HG02943 (cell line): Measurements from ENCODE around the gene RPL18.

Experiments
- ATAC-seq: cut with Tn5 transposase; IDR thresholded peaks from one replicate; pipeline ENCODE4 v1.9.1; 2021; ENCODE audit warnings: mild to moderate bottlenecking, low read depth, moderate library complexity; ENCODE audit not compliant: unreplicated experiment

The RPL18 gene

DNA sequence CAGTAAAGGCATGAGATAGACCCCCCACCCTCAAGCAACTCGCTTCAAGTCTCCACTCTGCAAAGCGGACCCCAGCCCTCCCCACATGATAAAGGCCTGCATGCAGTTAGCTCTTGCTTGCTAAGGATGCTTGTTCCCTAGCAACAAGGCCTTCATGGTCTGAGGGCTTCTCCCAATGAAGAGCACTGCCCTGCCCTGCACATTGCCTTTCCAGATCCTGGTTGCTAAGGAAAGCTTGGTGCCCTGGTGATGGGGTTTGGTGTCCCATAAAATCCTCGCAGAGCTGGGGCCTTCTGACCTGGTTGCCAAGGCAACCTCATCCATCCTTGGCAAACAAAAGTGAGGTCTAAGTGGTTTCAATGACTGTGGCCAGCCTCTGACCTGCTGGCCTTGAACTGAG is 12.2 kb upstream of the RPL18 start:
- ATAC-seq: no peak

DNA sequence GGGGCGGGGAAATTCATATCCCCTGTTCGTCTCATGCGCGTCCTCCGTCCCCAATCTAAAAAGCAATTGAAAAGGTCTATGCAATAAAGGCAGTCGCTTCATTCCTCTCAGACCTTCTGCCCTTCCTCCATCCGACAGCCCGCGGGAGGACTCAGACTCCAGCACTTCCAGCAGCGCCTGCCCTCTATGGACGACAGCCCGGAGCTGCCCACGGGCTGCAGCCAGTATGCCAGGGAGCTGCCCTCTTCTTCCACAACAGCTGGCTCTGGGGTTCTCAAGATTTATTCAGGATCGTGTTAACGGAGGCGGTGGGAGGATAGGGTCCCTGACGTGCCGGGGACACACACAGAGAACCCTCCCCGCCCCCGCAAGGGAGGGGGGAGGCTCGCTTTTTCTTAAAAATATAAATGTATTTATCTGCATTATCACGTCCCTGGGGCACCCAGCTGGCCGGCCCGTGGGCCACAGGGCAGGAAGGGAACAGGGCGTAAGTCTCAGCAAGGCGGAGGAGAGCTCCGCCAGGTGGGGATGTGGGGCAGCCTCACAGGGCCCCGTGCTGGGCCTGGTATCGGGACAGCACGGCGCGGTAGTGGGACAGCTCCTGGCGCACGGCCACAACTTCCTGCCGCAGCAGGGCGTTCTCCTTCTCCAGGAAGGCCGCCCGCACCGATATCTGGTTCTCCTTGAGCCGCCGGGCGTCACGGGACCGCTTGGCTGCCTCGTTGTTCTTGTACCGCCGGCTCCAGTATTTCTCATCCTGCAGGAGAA is 11.5 kb upstream of the RPL18 start:
- no peak for ATAC-seq

DNA sequence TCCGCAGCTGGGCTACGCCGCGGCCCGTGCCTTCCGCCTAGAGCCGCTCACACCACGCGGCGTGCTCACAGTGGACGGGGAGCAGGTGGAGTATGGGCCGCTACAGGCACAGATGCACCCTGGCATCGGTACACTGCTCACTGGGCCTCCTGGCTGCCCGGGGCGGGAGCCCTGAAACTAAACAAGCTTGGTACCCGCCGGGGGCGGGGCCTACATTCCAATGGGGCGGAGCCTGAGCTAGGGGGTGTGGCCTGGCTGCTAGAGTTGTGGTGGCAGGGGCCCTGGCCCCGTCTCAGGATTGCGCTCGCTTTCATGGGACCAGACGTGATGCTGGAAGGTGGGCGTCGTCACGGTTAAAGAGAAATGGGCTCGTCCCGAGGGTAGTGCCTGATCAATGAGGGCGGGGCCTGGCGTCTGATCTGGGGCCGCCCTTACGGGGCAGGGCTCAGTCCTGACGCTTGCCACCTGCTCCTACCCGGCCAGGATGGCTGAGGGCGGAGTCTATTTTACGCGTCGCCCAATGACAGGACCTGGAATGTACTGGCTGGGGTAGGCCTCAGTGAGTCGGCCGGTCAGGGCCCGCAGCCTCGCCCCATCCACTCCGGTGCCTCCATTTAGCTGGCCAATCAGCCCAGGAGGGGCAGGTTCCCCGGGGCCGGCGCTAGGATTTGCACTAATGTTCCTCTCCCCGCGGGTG is 10.8 kb upstream of the RPL18 start:
- no peak for ATAC-seq

DNA sequence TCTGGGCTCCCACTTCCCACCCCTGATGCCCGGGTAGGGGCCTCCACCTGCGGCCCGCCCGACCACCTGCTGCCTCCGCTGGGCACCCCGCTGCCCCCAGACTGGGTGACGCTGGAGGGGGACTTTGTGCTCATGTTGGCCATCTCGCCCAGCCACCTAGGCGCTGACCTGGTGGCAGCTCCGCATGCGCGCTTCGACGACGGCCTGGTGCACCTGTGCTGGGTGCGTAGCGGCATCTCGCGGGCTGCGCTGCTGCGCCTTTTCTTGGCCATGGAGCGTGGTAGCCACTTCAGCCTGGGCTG is 10.3 kb upstream of the RPL18 start:
- no peak for ATAC-seq

DNA sequence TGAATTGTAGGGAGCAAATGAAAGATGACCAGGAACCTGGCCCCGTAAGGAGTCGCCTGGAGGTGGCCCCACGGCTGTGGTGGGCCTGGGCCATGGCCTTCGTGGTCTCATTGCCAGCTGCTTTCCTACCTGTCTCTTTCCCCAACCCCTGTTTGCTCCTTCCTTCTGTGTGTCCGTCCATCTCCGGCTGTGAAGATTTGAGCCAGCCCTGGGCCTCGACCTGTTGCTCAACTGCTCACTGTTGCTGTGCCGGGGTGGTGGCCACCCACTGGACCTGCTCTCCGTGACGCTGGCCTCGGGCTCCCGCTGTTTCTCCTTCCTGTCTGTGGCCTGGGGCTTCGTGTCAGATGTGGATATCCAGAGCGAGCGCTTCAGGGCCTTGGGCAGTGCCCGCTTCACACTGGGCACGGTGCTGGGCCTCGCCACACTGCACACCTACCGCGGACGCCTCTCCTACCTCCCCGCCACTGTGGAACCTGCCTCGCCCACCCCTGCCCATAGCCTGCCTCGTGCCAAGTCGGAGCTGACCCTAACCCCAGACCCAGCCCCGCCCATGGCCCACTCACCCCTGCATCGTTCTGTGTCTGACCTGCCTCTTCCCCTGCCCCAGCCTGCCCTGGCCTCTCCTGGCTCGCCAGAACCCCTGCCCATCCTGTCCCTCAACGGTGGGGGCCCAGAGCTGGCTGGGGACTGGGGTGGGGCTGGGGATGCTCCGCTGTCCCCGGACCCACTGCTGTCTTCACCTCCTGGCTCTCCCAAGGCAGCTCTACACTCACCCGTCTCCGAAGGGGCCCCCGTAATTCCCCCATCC is 9.7 kb upstream of the RPL18 start:
- no peak for ATAC-seq

DNA sequence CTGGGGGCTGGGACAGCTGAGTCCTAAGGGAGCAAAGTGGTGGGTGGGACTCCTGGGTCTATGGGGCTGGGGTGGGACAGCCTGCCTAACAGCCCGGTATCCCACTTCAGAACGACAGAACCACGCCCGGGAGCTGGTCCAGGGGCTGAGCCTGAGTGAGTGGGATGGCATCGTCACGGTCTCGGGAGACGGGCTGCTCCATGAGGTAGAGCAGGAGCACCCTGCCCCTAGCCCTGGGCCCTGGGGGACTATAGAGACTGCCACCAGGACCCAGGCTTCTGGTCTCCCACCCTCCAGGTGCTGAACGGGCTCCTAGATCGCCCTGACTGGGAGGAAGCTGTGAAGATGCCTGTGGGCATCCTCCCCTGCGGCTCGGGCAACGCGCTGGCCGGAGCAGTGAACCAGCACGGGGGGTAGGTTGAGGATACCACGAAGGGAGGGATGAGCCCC is 8.9 kb upstream of the RPL18 start:
- no peak for ATAC-seq

DNA sequence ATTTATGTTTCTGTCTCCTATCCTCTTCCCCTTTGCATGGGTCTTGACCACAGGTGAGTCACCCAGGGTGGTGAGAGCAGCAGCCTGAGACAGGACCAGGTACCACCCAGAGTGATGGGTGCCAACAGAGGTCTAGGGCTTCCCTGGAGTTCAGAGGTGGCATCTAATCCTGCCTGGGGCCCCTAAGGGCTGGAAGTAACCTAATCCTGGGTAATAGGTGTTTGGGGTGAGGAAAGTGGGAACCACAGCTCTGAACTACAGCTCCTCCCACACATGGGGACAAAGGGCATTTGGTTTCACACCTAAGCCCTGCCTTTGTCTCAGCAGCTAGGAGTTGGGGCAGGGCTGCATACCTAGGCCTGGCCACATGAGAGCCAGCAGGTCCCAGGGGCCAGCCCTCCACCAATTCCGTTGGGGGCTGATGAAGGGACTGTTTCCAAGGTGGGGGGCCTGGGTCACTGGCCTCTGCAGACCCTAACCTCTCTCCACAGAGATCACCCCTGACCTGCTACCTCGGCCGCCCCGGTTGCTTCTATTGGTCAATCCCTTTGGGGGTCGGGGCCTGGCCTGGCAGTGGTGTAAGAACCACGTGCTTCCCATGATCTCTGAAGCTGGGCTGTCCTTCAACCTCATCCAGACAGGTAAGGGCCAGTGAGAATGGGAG is 8.4 kb upstream of the RPL18 start:
- no peak for ATAC-seq

DNA sequence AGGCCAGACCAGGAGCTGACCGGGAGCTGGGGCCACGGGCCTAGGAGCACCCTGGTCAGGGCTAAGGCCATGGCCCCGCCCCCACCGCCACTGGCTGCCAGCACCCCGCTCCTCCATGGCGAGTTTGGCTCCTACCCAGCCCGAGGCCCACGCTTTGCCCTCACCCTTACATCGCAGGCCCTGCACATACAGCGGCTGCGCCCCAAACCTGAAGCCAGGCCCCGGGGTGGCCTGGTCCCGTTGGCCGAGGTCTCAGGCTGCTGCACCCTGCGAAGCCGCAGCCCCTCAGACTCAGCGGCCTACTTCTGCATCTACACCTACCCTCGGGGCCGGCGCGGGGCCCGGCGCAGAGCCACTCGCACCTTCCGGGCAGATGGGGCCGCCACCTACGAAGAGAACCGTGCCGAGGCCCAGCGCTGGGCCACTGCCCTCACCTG is 6.9 kb upstream of the RPL18 start:
- no peak for ATAC-seq

DNA sequence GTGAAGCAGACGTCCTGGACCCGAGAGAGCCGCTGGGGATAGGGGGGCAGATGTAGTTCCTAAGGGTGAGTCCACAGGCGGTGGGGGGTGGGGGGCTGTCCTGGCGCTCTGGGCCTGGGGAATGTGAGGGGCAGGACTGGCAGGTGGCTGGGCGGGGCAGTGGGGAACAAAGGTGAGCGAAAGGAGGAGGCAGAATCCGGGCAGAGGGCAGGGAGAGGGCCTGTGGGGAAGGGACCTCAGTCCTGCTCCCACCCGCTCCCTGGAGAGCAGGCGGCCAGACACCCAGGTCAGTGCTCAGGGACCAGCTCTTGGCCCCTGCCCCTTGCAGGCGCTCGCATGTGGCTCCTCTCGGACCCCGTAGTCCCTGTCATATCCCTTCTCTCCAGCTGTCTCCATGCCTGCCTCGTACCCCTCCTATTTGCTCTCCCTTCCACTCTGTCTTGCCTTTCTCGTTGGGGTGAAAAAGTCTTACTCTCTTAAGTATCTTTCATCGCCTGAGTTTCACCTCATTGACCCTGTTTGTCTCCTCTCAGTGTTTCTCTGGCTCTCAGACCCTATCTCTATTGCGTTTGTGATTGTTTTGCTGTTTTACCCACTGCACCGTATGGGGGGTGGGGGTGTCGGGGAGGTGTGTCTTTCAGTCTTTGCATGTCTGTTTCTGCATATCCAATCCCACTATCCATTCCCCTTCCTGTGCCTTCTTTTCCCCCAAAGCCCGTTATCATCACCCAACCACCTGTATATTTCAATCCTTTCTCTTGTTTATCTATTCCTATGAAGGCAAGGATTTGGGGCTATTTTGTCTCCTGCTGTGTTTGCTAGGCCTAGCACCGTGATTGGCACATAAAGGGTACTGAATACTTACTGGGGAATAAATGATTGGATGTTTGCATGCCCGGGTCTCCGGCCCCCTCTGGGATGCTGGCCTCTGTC is 6.1 kb upstream of the RPL18 start:
- no peak for ATAC-seq

DNA sequence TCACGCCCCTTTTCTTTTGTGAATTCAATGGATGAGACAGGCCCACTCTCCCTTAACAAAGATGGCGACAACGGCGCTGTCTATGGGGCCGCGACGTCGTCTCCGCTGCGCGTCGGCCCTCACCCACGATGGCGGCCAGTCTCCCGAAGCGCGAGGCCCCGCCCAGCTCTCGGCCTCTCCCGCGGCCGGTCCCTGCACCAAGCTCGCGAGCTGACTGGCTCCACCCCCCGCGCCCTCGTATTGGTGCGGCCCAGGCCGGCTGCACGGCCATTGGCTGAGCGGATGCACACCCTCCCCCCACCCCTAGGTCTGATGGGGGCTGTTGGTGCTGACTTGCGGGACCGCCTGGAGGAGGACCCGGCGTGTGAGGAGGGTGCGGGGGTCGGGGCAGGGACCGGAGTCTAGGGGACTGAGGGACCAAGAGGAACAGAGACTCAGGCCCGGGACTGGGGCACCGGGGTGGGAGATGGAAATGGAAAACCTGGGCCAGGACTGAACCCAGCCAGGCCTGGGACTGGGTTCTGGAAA is 5.2 kb upstream of the RPL18 start:
- ATAC-seq: peak; percentile 51

DNA sequence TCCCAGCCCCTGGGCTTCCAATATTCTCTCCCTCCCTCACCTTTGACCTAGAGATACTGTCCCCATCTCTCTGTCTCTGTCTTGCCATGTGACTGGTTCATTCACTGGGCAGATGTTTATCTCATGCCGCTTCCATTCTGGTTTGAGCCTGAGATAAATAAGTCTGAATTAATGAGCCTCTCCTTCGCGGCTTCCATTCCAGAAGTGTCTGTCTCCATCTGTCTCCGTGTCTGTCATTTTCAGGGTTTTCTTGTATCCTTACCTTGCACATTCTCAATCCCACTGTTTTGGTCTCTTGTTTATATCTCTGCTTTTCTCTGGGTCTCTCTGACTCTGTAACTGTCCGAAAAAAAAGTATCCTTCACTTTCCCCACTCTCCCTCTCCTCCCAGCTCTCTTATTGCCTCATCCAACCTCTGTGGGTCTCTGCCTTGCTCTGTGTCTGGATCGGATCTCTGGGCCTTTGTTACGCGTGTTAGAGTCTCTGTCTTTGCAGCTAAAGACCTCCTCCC is 4.6 kb upstream of the RPL18 start:
- no peak for ATAC-seq

DNA sequence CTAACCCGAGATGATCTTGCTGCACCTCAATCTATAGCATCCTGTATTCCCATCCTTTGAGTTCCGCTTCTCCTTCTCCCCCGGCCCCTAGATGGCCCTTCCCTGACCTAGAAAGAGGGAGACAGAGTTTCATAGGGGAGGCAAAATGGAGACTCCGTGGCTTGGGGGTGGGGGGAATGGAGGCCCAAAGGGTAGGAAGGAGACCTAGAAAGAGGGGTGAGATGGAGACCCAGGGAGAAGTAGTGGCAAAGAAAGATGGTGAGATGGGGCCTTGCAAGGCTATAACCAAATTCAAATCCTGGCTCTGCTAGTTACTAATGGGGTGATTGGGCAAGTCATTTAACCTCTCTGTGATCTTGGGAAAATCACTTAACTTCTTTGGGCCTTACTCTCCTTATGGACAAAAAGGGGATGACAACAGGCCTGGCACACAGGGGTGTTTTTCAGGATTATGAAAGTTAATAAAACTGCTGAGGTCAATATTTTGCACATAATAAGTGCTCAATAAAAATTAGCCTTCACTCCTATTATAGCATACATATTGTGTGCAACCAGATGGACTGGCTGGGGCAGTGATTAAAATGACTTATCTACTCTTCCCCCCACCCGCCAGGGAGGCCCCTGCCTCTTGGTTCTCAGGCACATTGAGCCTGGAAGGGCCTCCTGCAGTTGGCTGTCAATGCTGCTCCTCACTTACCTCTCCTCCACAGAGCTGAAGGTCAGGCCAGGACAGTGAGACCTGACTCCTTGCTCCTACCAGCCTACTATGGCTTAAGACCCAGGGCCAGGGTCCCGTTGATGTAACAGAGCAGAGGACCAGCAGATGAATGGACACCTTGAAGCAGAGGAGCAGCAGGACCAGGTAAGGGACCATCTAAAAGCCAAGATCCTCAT is 961 bp upstream of the RPL18 start:
- no peak for ATAC-seq

DNA sequence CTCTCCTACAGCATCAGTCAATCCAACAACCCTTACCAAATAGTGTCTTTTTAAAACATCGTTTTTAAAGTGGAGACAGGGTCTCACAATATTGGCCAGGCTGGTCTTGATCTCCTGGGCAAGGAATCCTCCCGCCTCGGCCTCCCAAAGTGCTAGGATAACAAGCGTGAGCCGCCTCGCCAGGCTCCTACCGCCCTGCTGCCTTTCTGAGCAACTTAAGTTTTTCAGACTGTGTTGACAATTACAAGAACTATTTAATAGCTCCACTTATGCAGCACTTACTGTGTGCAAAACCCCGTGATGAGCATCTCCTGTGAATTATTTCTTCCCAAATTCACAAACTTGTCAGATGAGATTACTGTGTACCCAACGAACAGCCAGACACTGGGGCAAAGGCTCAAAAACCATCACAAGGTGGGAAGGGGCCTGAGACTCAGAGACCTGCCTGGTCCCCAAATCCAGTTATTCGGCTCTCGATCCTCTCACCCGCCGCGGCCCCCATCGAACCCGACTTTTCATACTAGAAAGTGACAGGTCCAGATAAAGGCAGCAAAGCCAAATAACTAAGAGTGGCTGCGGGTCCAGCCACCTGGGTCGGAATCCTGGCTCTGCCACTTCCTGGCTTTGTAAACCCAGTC is 581 bp downstream of the RPL18 start:
- no peak for ATAC-seq

DNA sequence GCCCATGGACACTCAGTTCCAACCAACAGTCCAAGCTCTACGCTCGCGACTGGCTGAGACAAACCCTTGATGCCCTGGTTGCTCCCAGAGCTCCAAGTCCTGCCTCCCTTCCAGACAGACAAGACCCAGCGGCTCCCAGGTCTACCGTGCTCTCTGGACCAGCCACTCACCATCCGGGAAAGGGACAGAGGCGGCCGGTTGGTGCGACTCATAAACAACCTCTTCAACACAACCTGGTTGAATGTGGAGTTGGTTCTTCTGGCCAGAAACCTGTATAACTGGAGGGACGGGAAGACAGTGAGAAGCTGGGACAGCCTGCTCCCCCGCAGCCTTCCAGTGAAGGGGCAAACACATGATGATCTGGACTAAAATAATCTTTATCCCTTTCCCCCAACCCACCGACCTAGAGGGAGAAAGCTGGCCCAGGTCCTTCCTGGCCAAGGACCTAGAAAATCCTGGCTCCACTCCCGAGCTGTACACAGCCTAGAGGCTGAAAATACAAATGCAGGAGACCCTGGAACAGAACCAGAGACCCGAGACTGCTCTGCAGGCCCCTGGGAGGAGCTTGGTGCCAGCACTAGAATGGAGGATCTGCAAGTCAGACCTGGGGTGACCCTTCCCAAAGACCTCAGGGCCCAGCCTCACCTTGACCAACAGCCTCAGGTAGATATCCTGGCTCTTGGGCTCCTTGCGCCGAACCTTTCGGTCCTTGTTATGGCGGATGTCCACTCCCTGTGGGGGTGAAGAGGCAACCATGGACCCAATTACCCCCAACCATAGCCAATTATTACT is 1.6 kb downstream of the RPL18 start:
- no peak for ATAC-seq

DNA sequence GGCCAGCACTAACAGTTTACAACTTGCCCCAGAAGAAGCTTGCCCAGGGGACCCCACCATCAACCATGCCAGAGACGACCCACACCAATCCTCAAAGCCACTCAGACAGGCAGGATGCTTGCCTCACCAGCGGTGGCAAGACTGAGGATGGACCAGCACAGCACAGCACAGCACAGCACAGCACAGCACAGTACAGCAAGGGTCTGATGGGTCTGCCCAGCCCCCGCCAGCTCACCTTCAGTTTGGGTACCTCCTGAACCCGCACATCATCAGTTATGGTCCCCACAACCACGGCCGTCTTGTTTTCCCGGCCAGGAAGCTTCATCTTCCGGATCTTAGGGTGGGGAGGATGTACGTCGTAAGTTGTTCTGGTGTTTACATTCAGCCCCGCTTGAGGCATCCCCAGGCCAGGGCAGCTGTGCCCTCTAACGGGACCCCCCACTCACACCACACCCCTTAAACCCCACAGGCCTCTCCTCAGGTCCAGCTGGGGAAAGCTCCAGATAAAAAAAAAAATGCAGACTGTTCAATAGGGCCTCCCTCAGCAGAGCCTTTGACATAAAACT is 2.4 kb downstream of the RPL18 start:
- ATAC-seq: no peak

DNA sequence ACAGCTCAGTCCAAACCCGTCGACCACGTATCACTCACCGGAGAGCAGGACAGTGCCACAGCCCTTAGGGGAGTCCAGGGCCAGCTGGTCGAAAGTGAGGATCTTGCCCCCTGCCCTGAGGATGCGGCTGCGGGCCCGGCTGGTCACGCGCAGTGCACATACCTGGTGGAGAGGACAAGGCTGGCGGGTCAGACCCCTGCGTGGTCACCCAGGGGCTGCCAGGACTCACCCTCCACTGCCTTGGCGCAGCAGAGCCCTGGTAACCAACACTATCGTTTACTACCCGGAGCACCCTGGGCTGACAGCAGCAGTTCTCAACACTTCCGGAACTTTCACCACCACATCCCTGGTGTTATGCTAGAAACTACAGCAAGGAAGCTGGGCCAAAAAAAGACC is 2.9 kb downstream of the RPL18 start:
- ATAC-seq: no peak
